HG03159 (cell line): ENCODE measurements around the gene R3HDM4.

Source experiments
- ATAC-seq: cut with Tn5 transposase; IDR thresholded peaks from one replicate; pipeline ENCODE4 v1.9.1; 2021; ENCODE audit warnings: mild to moderate bottlenecking, moderate library complexity; ENCODE audit not compliant: unreplicated experiment

Gene R3HDM4

GRCh38 chr19:932648-933552 lies 19.9 kb upstream of the R3HDM4 start:
- no peak for ATAC-seq

GRCh38 chr19:931860-932647 lies 19.0 kb upstream of the R3HDM4 start:
- ATAC-seq = no peak

- ATAC-seq = no peak
Measured at GRCh38 chr19:929891-930258, 16.9 kb upstream of the R3HDM4 start.

- ATAC-seq = no peak
Measured at GRCh38 chr19:929203-929890, 16.3 kb upstream of the R3HDM4 start.

DNA sequence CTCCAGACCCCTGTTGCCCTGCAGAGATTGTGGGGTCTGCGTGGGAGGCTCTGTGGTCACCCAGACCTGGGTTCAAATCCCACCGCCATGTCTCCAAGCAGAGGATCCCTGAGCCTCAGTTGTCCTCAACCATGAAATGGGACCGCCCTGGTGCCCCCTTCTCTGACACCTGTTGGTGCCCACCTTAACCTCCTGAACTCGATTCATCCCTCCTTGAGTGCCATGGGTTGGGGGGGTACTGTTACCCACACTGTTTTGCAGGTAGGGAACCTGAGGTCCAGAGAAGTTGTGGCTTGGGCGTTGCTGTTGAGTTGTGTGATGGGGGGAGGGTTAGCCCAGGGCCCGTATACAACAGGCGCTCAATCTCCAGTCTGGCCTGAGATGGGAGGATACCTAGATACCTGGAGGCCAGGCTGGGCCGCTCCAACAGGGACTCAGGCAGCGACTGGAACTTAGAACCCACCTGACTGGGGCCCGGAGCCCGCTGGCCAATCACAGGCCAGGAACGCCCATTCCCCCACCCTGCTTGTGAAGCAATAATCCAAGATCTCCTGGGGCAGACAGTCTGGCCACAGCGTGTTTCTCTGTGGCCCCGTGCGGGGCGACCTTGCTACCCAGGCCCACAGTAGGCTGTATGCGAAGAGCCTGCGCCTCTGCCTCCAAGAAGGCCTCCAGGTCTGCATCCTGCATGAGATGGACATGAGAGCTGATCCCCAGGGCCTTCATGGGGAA lies 15.6 kb upstream of the R3HDM4 start:
- no peak for ATAC-seq

DNA sequence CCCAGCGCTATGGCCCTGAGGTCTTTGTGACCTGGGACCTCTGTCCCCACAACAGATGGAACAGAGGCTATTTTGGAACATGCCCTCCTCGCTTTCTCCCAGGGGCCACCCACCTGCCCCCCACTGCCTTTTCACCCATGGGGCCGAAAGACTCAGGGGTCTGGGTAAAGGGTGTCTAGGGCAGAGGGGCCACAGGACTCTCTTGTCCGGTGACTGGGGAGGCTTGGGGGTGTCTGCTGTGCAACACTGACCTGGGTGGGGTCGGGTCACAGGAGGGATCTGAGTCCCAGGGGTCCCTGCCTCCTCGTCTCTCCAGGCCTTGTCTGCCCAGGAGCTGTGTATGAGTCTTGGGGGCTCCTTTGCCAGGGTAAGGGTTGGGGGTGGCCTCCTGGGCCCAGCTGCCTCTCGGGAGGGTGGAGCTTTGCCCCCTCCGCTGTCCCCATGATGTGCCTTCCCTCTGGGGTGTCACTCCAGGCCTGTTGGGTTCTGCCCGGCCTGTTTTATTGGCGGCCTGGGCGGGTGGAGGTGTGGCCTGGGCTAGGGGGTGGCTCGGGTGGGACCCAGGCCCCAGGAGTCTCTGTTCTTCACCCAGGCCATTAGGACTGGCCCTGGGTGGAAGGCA lies 14.9 kb upstream of the R3HDM4 start:
- ATAC-seq = no peak

- ATAC-seq = no peak
Measured at GRCh38 chr19:927351-927779, 14.3 kb upstream of the R3HDM4 start.

- no peak for ATAC-seq
Measured at GRCh38 chr19:926589-927350, 13.8 kb upstream of the R3HDM4 start.

DNA sequence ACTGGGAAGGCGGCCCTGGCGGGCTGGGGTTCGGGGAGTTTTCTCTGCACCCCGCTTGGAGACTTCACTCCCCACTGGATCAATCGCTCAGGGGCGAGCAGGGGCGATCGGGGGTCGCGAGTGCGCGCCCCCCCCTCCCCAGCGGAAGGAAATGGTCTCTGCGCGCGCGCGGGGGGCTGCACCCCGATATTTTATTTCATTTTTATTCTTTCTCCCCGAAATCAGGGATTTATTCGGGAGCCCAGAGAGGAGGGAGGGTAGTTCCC lies 13.2 kb upstream of the R3HDM4 start:
- ATAC-seq = no peak

DNA sequence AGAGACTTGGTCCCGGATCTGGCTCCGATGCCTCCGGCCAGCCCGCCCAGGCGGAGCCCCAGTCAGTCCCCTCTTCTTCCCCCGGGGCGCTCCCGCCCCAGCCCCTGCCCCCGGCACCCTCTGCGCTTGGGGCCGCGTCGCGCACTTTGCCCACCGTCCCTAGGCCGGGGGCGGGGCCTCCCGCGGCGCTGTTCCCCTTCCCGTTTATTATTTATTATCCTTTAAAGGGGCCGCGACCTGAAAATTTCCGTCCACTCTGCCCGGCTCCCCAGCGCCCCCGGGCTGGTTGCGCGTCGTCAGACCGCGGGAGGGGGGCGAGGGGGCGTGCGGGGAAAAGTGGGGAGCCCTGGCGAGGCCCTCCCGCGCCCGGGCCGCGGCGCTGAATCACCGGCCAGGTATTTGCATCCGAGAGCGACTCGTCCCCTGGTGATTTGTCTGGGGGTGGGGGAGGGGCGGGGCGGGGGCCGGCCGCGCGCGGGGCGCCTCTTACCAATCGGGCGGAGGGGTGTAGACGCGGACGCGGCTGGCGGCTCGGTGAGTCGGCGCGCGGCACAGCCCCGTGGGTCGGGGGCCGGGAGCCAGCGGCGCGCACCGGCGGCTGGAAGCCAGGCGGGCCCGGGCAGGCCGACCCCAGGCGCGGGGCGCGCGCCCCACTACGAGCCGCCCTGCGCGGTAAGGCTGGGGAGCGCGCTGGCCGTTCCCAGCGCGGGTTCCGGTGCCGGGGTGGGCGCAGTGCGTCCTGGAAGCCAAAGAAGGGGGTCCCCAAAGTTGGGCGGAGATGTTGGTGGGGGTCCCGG lies 12.7 kb upstream of the R3HDM4 start, which contains the start of gene ARID3A:
ARID3A (plus strand) TSS at position 510 of the 797 bp plus-strand sequence. CDS start 3,494 bp downstream, outside the sequence.
- ATAC-seq = peak; percentile 57

DNA sequence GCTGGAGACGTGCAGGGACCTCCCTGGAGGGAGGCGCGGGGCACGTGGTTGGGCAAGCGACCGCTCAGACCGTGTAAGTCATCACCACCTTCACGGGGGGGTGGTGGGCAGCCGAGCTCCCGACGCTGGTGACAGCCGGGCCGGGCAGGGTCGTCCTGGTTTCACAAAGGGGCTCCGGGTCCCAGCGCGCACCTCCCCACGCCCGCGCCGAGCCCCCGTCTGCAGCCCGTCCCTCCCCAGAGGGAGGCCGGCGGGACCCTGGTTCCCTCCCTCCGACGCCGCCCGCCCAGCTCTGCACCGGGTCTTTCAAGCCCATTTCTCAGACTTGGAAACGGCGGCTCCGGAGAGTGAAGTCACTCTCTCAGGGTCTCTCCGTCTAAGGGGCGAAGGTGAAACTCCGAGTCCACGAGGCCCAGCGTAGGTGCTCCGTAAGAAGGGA lies 12.1 kb upstream of the R3HDM4 start:
- ATAC-seq = peak; percentile 32

DNA sequence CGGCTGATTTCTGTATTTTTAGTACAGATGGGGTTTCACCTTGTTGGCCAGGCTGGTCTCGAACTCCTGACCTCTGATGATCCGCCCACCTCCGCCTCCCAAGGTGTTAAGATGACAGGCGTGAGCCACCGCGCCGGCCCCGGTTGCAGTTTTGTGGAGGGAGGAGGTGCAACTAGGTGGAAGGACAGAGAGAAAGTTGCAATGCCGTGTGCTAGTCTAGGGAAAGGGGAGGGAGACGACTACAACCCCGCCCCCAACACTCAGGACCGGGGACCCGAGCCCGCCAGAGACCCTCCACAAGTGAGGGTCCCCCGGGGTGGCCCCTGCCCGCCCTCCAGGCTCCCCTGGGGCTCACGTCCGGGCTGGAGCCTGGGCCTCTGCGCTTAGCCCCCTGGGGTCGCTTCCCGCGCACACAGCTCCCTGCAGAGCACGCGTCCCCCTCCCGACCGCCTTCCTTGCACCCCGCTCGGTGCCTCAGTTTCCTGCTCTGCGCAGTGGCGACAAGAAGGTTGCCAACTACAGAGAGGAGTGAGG lies 11.6 kb upstream of the R3HDM4 start:
- no peak for ATAC-seq

GRCh38 chr19:920051-920864 lies 7.2 kb upstream of the R3HDM4 start:
- no peak for ATAC-seq

- no peak for ATAC-seq
Measured at GRCh38 chr19:919199-920050, 6.4 kb upstream of the R3HDM4 start.

DNA sequence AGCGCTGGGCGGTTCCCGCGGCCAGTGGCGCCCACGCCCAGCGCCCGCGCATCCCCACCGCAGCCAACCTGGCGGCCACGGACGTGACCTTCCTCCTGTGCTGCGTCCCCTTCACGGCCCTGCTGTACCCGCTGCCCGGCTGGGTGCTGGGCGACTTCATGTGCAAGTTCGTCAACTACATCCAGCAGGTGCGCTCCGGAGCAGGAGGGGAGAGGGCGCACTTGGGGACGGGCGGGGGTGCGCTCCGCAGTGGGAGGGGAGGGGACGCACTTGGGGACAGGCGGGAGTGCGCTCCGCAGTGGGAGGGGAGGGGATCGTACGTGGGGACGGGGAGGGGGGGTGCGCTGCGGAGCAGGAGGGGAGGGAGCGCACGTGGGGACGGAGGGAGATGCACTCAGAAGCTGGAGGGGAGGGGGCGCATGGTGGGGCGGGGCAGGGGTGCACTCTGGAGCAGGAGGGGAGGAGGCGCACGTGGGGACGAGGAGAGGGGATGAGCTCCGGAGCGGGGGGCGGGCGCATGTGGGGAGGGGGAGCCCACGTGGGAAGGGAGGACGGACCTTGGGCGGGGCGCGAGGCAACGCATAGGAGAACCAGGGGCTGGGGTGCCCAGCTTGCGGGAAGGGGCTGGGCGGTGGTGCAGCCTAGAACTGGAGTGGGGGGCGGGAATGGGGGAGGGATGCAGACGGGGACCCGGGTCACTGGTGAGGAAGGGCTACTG lies 5.6 kb upstream of the R3HDM4 start:
- no peak for ATAC-seq

DNA sequence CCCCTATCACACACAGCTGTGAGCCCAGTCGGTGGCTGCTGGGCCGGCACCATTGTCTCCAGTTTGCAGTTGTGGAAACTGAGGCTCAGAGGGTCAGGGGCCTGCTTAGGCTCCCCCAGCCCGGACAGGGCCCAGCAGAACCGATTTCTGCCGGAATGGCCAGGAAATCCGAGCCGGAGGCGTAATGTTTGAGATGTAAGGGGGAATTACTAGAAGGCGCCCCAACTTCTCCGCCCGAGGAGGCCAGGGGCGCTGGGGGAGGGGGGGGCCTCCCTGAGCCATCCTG lies 5.1 kb upstream of the R3HDM4 start:
- ATAC-seq = no peak
